Smooth muscle cell (in vitro differentiated cells): ENCODE measurements around the gene CACNA1D. TPM values are rescaled to one million over a fixed set of nuclear protein-coding genes. Genes with fewer than 3 reads are reported as not detected.
"Not testable (repeated sequence)": the region's sequence is repeated elsewhere in the genome, so short reads cannot be mapped to it uniquely, and the experiment has no call there.

Experiments used
- DNase-seq: peaks from one replicate; lab custom pipeline; 2025; ENCODE audit not compliant: unreplicated experiment; lab: John Stamatoyannopoulos, UW
- H2AFZ ChIP-seq: fragments of 200-600 bp; sonication (generic); 2 replicates; pipeline ENCODE4 v1.6.0; 2016; ENCODE audit warnings: antibody characterized with exemption, low read depth, mild to moderate bottlenecking
- H3F3A ChIP-seq: fragments of 200-600 bp; sonication (generic); 2 replicates; pipeline ENCODE4 v1.6.0; 2017; ENCODE audit warnings: antibody characterized with exemption, low read depth
- H3K27ac ChIP-seq: fragments of 200-600 bp; sonication (generic); 2 replicates; pipeline ENCODE4 v1.5.1; 2016; ENCODE audit warnings: low read depth, mild to moderate bottlenecking
- H3K27me3 ChIP-seq: fragments of 200-600 bp; sonication (generic); 2 replicates; pipeline ENCODE4 v1.6.1; 2016; ENCODE audit warnings: low read depth, mild to moderate bottlenecking
- H3K36me3 ChIP-seq: fragments of 200-600 bp; sonication (generic); 2 replicates; pipeline ENCODE4 v1.5.1; 2016; ENCODE audit warnings: low read depth
- H3K4me1 ChIP-seq: fragments of 200-600 bp; sonication (generic); 2 replicates; pipeline ENCODE4 v1.5.1; 2016; ENCODE audit warnings: low read depth
- H3K4me2 ChIP-seq: fragments of 200-600 bp; sonication (generic); 2 replicates; pipeline ENCODE4 v1.6.0; 2016; ENCODE audit warnings: mild to moderate bottlenecking
- H3K4me3 ChIP-seq: fragments of 200-600 bp; sonication (generic); 2 replicates; pipeline ENCODE4 v1.5.1; 2016; ENCODE audit warnings: mild to moderate bottlenecking
- H3K79me2 ChIP-seq: fragments of 200-600 bp; sonication (generic); 2 replicates; pipeline ENCODE4 v1.6.0; 2016; ENCODE audit warnings: low read depth, mild to moderate bottlenecking
- H3K9ac ChIP-seq: fragments of 200-600 bp; sonication (generic); 2 replicates; pipeline ENCODE4 v1.6.0; 2016; ENCODE audit warnings: low read depth
- H3K9me3 ChIP-seq: fragments of 200-600 bp; sonication (generic); replicated peaks from 2 replicates; pipeline ENCODE4 v1.5.1; 2016; ENCODE audit warnings: low read depth
- H4K20me1 ChIP-seq: fragments of 200-600 bp; sonication (generic); 2 replicates; pipeline ENCODE4 v1.6.0; 2016; ENCODE audit warnings: low read depth
- CTCF ChIP-seq: fragments of 200-600 bp; sonication (generic); IDR thresholded peaks from 2 replicates; pipeline ENCODE4 v1.5.1; 2017; ENCODE audit warnings: borderline replicate concordance, mild to moderate bottlenecking, antibody characterized with exemption; ENCODE audit not compliant: insufficient read depth, poor library complexity, severe bottlenecking
- whole genome bisulfite sequencing: methylation state at CpG from one replicate; pipeline ENCODE4 v1.1.7; 2016; ENCODE audit warnings: low lambda C conversion rate; 5-methylcytosine and 5-hydroxymethylcytosine counted together
- polyA plus RNA-seq: library from polyadenylated mRNA; unstranded; fragments of >200 nt; fragmentation: Nextera tagmentation; extraction: Ambion mirVana; gene quantifications from 2 replicates; pipeline ENCODE4 v1.2.1, GENCODE V29; 2016
- total RNA-seq: library from RNA; depleted of rRNA; stranded (reverse); fragments of >200 nt; gene quantifications from 2 replicates; pipeline ENCODE4 v1.2.3, GENCODE V29; 2014

The CACNA1D gene
- total and polyA plus RNA-seq, 2 experiments from 2014 or later, result 0.63 to 1.4 TPM

- Histone ChIP-seq H3K27me3 (no peaks in the 10 kb centered on the region), H3K4me2 (no peak overlapping the region), H3K4me3 (no peak overlapping the region), H3K27ac (no peak overlapping the region), H3K79me2 (no peaks in the 10 kb centered on the region), H4K20me1 (no peaks in the 10 kb centered on the region), H3F3A (no peaks in the 10 kb centered on the region), H3K36me3 (no peaks in the 10 kb centered on the region), H2AFZ (no peak overlapping the region), H3K9ac (no peak overlapping the region), H3K4me1 (peaks cover 15% of the 10 kb centered on the region), H3K9me3 (no peaks in the 10 kb centered on the region)
- WGBS, result 91% methylated on average over 4 of the region's 4 CpGs
- TF ChIP-seq CTCF, result no peak
- DNase-seq, result no peak
These were observed 76.9 kb downstream of the CACNA1D start for GRCh38 chr3:53571264-53571663.

- H3K27ac ChIP-seq, H3K4me2 ChIP-seq, H3K9ac ChIP-seq, H3K9me3 ChIP-seq, H3K79me2 ChIP-seq, H3K27me3 ChIP-seq, DNase-seq, H2AFZ ChIP-seq, H3K4me3 ChIP-seq, H3K36me3 ChIP-seq, H3F3A ChIP-seq, H4K20me1 ChIP-seq: not testable (repeated sequence)
- peaks cover 13% of the 10 kb centered on the region for H3K4me1 ChIP-seq
- WGBS, result 92% methylated on average over 4 of the region's 4 CpGs
These were observed 77.8 kb downstream of the CACNA1D start for GRCh38 chr3:53572184-53572583.

GRCh38 chr3:53577506-53577905 lies 83.1 kb downstream of the CACNA1D start:
- Histone ChIP-seq H3K4me3 (no peak overlapping the region), H3K27ac (no peak overlapping the region), H3K27me3 (no peaks in the 10 kb centered on the region), H3K79me2 (no peaks in the 10 kb centered on the region), H3K4me1 (peaks cover 7% of the 10 kb centered on the region), H3K9ac (no peak overlapping the region), H3F3A (no peaks in the 10 kb centered on the region), H3K4me2 (no peak overlapping the region), H4K20me1 (no peaks in the 10 kb centered on the region), H2AFZ (no peak overlapping the region), H3K9me3 (no peaks in the 10 kb centered on the region), H3K36me3 (no peaks in the 10 kb centered on the region)
- no peak for TF ChIP-seq CTCF
- no peak for DNase-seq
- WGBS, result 34% methylated on average over 3 of the region's 3 CpGs

- no peak overlapping the region for H3K4me3 ChIP-seq
- no peaks in the 10 kb centered on the region for H3F3A ChIP-seq
- H4K20me1 ChIP-seq, result no peaks in the 10 kb centered on the region
- H3K4me1 ChIP-seq, result peaks cover 7% of the 10 kb centered on the region
- no peak overlapping the region for H3K9ac ChIP-seq
- TF ChIP-seq CTCF, result no peak
- no peak overlapping the region for H2AFZ ChIP-seq
- no peaks in the 10 kb centered on the region for H3K27me3 ChIP-seq
- 92% methylated on average over 3 of the region's 3 CpGs for WGBS
- H3K27ac ChIP-seq, result no peak overlapping the region
- no peaks in the 10 kb centered on the region for H3K36me3 ChIP-seq
- H3K4me2 ChIP-seq, result no peak overlapping the region
- H3K79me2 ChIP-seq, result no peaks in the 10 kb centered on the region
- DNase-seq, result no peak
- no peaks in the 10 kb centered on the region for H3K9me3 ChIP-seq
These were observed 85.2 kb downstream of the CACNA1D start for GRCh38 chr3:53579636-53580035.
